ENCODE data around the gene KRTAP10-7. TPM values are rescaled to one million over a fixed set of nuclear protein-coding genes. Genes with fewer than 3 reads are reported as not detected.
"Not testable (repeated sequence)": the region's sequence is repeated elsewhere in the genome, so short reads cannot be mapped to it uniquely, and the experiment has no call there.

KRTAP10-7 gene
- total and polyA plus RNA-seq, 2 of the 13 experiments (the other 11 are each of a cell fraction or from before 2014, with no cell fraction given) = not detected

- Histone ChIP-seq H2AFZ (ENCODE audit: low read length) (no peak overlapping the region), H3K4me1 (ENCODE audit: insufficient read depth, low read length) (no peaks in the 10 kb centered on the region), H3K9ac (ENCODE audit: insufficient read depth, low read depth, low read length) (no peak overlapping the region), H3K36me3 (replicated peaks in 1 of 2; ENCODE audit: control insufficient read depth in 1 of 2, insufficient read depth in 2 of 2, low read length in 2 of 2) (no peaks in the 10 kb centered on the region), H3K27me3 (ENCODE audit: control insufficient read depth in 1 of 2, insufficient read depth in 2 of 2, low read length in 2 of 2) (peaks cover 3 to 19% of the 10 kb centered on the region in 2 experiments; a peak in 4 of 5 replicates), H4K20me1 (ENCODE audit: insufficient read depth, low read length) (no peaks in the 10 kb centered on the region), H3K9me3 (ENCODE audit: low read length) (peaks cover 22% of the 10 kb centered on the region), H3K4me3 (replicated peaks in 1 of 3; ENCODE audit: insufficient read depth in 1 of 3, low read depth in 2 of 3, low read length in 3 of 3) (no peak overlapping the region), H3K79me2 (ENCODE audit: insufficient read depth, low read length) (no peaks in the 10 kb centered on the region), H3K27ac (ENCODE audit: extremely low read length, insufficient read depth, low read length) (no peak overlapping the region), H3K4me2 (ENCODE audit: low read depth, low read length) (no peak overlapping the region)
- WGBS (ENCODE audit: low lambda C conversion rate) = 33% methylated on average over 14 of the region's 14 CpGs
- DNase-seq (ENCODE audit: low spot score) = no peak
- in situ Hi-C loops (cut with HindIII; ENCODE audit: extremely low pct_ligation_motif_present, low pct_unique_long_range_greater_than_20kb) = no loop called here
- ATAC-seq = no peak
- intact Hi-C loops (cut with micrococcal nuclease; ENCODE audit: unreplicated experiment) = no loop called here
- TF ChIP-seq NCOA1 (CRISPR knock-in tag; IDR thresholded peaks at IDR 0.05) (no peak), ZNF329 (CRISPR knock-in tag; IDR thresholded peaks at IDR 0.05; ENCODE audit: low read depth) (no peak), ZNF34 (CRISPR knock-in tag; IDR thresholded peaks at IDR 0.05; ENCODE audit: borderline replicate concordance) (no peak), PPARG (CRISPR knock-in tag; conservative IDR thresholded peaks at IDR 0.05) (no peak), KAT2B (IDR thresholded peaks at IDR 0.05; ENCODE audit: borderline replicate concordance, low read depth, low read length) (no peak), SUZ12 (IDR thresholded peaks at IDR 0.05; ENCODE audit: low read depth, low read length) (no peak), KDM1A (CRISPR knock-in tag; IDR thresholded peaks at IDR 0.05) (no peak)
- CTCF ChIA-PET (ENCODE audit: low intra/inter-chr PET ratio, low total read pairs) = no interaction called here
- BruUV-seq (replicated peaks) = no TSS peak
- no peak for FAIRE-seq
- POLR2A ChIA-PET = no interaction called here
Observed at GRCh38 chr21:44643741-44644310, 43.4 kb downstream of the KRTAP10-7 start.

GRCh38 chr21:44644878-44645277 is 44.5 kb downstream of the KRTAP10-7 start:
- no peak for TF ChIP-seq YY1 (IDR thresholded peaks at IDR 0.05; ENCODE audit: insufficient read depth, insufficient replicate concordance, low read depth, low read length)
- TF ChIP-seq ZFP1 (CRISPR knock-in tag; IDR thresholded peaks at IDR 0.05) = peak; percentile 99
- Histone ChIP-seq H4K20me1 (ENCODE audit: insufficient read depth, low read length) (no peaks in the 10 kb centered on the region), H3K36me3 (replicated peaks in 1 of 2; ENCODE audit: control insufficient read depth in 1 of 2, insufficient read depth in 2 of 2, low read length in 2 of 2) (no peaks in the 10 kb centered on the region), H3K27me3 (ENCODE audit: control insufficient read depth in 1 of 2, insufficient read depth in 2 of 2, low read length in 2 of 2) (peaks cover 3 to 22% of the 10 kb centered on the region in 2 experiments; a peak in 4 of 5 replicates), H3K9me3 (ENCODE audit: low read length) (peaks cover 22% of the 10 kb centered on the region), H3K9ac (ENCODE audit: insufficient read depth, low read depth, low read length) (no peak overlapping the region), H3K79me2 (ENCODE audit: insufficient read depth, low read length) (no peaks in the 10 kb centered on the region), H3K4me1 (ENCODE audit: insufficient read depth, low read length) (no peaks in the 10 kb centered on the region), H3K27ac (ENCODE audit: extremely low read length, insufficient read depth, low read length) (no peak overlapping the region), H3K4me3 (replicated peaks in 1 of 3; ENCODE audit: insufficient read depth in 1 of 3, low read depth in 2 of 3, low read length in 3 of 3) (no peak overlapping the region), H3K4me2 (ENCODE audit: low read depth, low read length) (no peak overlapping the region), H2AFZ (ENCODE audit: low read length) (no peak overlapping the region)
- ATAC-seq = no peak
- FAIRE-seq = no peak
- CTCF ChIA-PET (ENCODE audit: low intra/inter-chr PET ratio, low total read pairs) = no interaction called here
- POLR2A ChIA-PET = no interaction called here
- in situ Hi-C loops (cut with HindIII; ENCODE audit: extremely low pct_ligation_motif_present, low pct_unique_long_range_greater_than_20kb) (no loop called here), intact Hi-C loops (cut with micrococcal nuclease; ENCODE audit: unreplicated experiment) (no loop called here)
- DNase-seq (ENCODE audit: low spot score) = no peak
- whole genome bisulfite sequencing (ENCODE audit: low lambda C conversion rate) = 39% methylated on average over 2 of the region's 2 CpGs
- no TSS peak for BruUV-seq (replicated peaks)

GRCh38 chr21:44646366-44647221 is 46.2 kb downstream of the KRTAP10-7 start, which contains the start of gene KRTAP10-11:
KRTAP10-11 (plus strand) TSS chr21:44646414; CDS start chr21:44646459, 45 bp downstream.
- Histone ChIP-seq H3K27me3 (ENCODE audit: control insufficient read depth in 1 of 2, insufficient read depth in 2 of 2, low read length in 2 of 2) (peaks cover 3 to 30% of the 10 kb centered on the region in 2 experiments; a peak in 4 of 5 replicates), H3K9me3 (ENCODE audit: low read length) (peaks cover 22% of the 10 kb centered on the region)
- H3K4me3 ChIP-seq (replicated peaks in 1 of 3; ENCODE audit: insufficient read depth in 1 of 3, low read depth in 2 of 3, low read length in 3 of 3); intact Hi-C loops (cut with micrococcal nuclease; ENCODE audit: unreplicated experiment); H3K9ac ChIP-seq (ENCODE audit: insufficient read depth, low read depth, low read length); H3K79me2 ChIP-seq (ENCODE audit: insufficient read depth, low read length); H4K20me1 ChIP-seq (ENCODE audit: insufficient read depth, low read length); DNase-seq (ENCODE audit: low spot score); H3K4me1 ChIP-seq (ENCODE audit: insufficient read depth, low read length); FAIRE-seq; H3K4me2 ChIP-seq (ENCODE audit: low read depth, low read length); BruUV-seq (replicated peaks); H3K36me3 ChIP-seq (replicated peaks in 1 of 2; ENCODE audit: control insufficient read depth in 1 of 2, insufficient read depth in 2 of 2, low read length in 2 of 2); H3K27ac ChIP-seq (ENCODE audit: extremely low read length, insufficient read depth, low read length); in situ Hi-C loops (cut with HindIII; ENCODE audit: extremely low pct_ligation_motif_present, low pct_unique_long_range_greater_than_20kb); H2AFZ ChIP-seq (ENCODE audit: low read length); POLR2A ChIA-PET; CTCF ChIA-PET (ENCODE audit: low intra/inter-chr PET ratio, low total read pairs); ATAC-seq: not testable (repeated sequence)
- 49% methylated on average over 12 of the region's 21 CpGs for WGBS (ENCODE audit: low lambda C conversion rate)

Data from HepG2 (cell line).